Esophagus (tissue), 2 donors: ENCODE measurements around the gene SLC9A2. TPM values are rescaled to one million over a fixed set of nuclear protein-coding genes. Genes with fewer than 3 reads are reported as not detected.

Experiments used
- H3K27ac ChIP-seq, 2 donors: one replicate each; pipeline ENCODE4 v1.5.1; 2013; ENCODE audit warnings: low read depth in 2 of 2, mild to moderate bottlenecking in 2 of 2, inconsistent platforms in 1 of 2, low read length in 1 of 2, moderate library complexity in 1 of 2
- H3K27me3 ChIP-seq, 2 donors: one replicate each; pipeline ENCODE4 v1.6.1; 2013; ENCODE audit warnings: low read length in 2 of 2, control low read depth in 1 of 2, mild to moderate bottlenecking in 1 of 2; ENCODE audit not compliant: insufficient read depth in 2 of 2, control insufficient read depth in 1 of 2
- H3K36me3 ChIP-seq, 2 donors: one replicate each; pipeline ENCODE4 v1.6.1; 2013; ENCODE audit warnings: low read length in 1 of 2; ENCODE audit not compliant: control insufficient read depth in 2 of 2, insufficient read depth in 2 of 2
- H3K4me1 ChIP-seq, 2 donors: one replicate each; pipeline ENCODE4 v1.6.1; 2013; ENCODE audit warnings: low read length in 1 of 2; ENCODE audit not compliant: control insufficient read depth in 2 of 2, insufficient read depth in 2 of 2
- H3K4me3 ChIP-seq, 2 donors: one replicate each; pipeline ENCODE4 v1.5.1; 2013; ENCODE audit warnings: low read length in 2 of 2, mild to moderate bottlenecking in 2 of 2, low read depth in 1 of 2, moderate library complexity in 1 of 2
- H3K9me3 ChIP-seq, 2 donors: one replicate each; pipeline ENCODE4 v1.6.1; 2013; ENCODE audit warnings: mild to moderate bottlenecking in 2 of 2, low read depth in 1 of 2, low read length in 1 of 2, moderate library complexity in 1 of 2; ENCODE audit not compliant: control insufficient read depth in 2 of 2, insufficient read depth in 1 of 2
- WGBS, 2 donors: extraction: QIAGEN DNeasy Blood & Tissue Kit; methylation state at CpG; one replicate each; pipeline ENCODE4 v1.1.7; 2013; 5-methylcytosine and 5-hydroxymethylcytosine counted together
- polyA plus RNA-seq, 2 donors: library from polyadenylated mRNA; stranded (reverse); fragments of 200-250 nt; gene quantifications; one replicate each; pipeline ENCODE4 v1.2.3, GENCODE V29; 2013
- donor health status: healthy with polysubstance abuse.
- donor health status: Bipolar disorder and iron deficiency.

Gene SLC9A2
- polyA plus RNA-seq, 2 donors: 0.06 to 0.12 TPM

GRCh38 chr2:102664471-102664909, 45.1 kb downstream of the SLC9A2 start:
- Histone ChIP-seq H3K27ac (no peak overlapping the region), H3K4me3 (no peak overlapping the region), H3K27me3 (no peaks in the 10 kb centered on the region), H3K36me3 (no peaks in the 10 kb centered on the region), H3K9me3 (no peaks in the 10 kb centered on the region), H3K4me1 (no peaks in the 10 kb centered on the region)
- 46 to 66% methylated on average over 2 of the region's 2 CpGs for WGBS, 2 donors

- Histone ChIP-seq H3K27ac (no peak overlapping the region), H3K4me1 (no peaks in the 10 kb centered on the region), H3K4me3 (no peak overlapping the region), H3K36me3 (no peaks in the 10 kb centered on the region), H3K9me3 (no peaks in the 10 kb centered on the region), H3K27me3 (no peaks in the 10 kb centered on the region)
- WGBS, 2 donors: 83 to 91% methylated on average over 2 of the region's 2 CpGs
Observed at GRCh38 chr2:102667072-102667471, 47.7 kb downstream of the SLC9A2 start.

- no peaks in the 10 kb centered on the region for H3K36me3 ChIP-seq
- H3K9me3 ChIP-seq: no peaks in the 10 kb centered on the region
- H3K4me3 ChIP-seq: no peak overlapping the region
- no peaks in the 10 kb centered on the region for H3K27me3 ChIP-seq
- H3K27ac ChIP-seq: no peak overlapping the region
- no peaks in the 10 kb centered on the region for H3K4me1 ChIP-seq
- WGBS, 2 donors: 88 to 90% methylated on average over 4 of the region's 4 CpGs
Observed at GRCh38 chr2:102668171-102668570, 48.8 kb downstream of the SLC9A2 start.

- Histone ChIP-seq H3K36me3 (no peaks in the 10 kb centered on the region), H3K9me3 (no peaks in the 10 kb centered on the region), H3K4me3 (no peak overlapping the region), H3K27me3 (no peaks in the 10 kb centered on the region), H3K4me1 (no peaks in the 10 kb centered on the region), H3K27ac (no peak overlapping the region)
- 65 to 85% methylated on average over 1 of the region's 1 CpG for WGBS, 2 donors
Observed at GRCh38 chr2:102669401-102669800, 50.0 kb downstream of the SLC9A2 start.

- 69 to 72% methylated on average over 4 of the region's 4 CpGs for WGBS, 2 donors
- no peak overlapping the region for H3K4me3 ChIP-seq
- no peaks in the 10 kb centered on the region for H3K4me1 ChIP-seq
- H3K27me3 ChIP-seq: no peaks in the 10 kb centered on the region
- no peaks in the 10 kb centered on the region for H3K36me3 ChIP-seq
- no peaks in the 10 kb centered on the region for H3K9me3 ChIP-seq
- H3K27ac ChIP-seq: no peak overlapping the region
Observed at GRCh38 chr2:102672107-102672776, 52.9 kb downstream of the SLC9A2 start.

- 86 to 88% methylated on average over 2 of the region's 2 CpGs for WGBS, 2 donors
- Histone ChIP-seq H3K36me3 (no peaks in the 10 kb centered on the region), H3K4me1 (no peaks in the 10 kb centered on the region), H3K27me3 (no peaks in the 10 kb centered on the region), H3K9me3 (no peaks in the 10 kb centered on the region), H3K4me3 (no peak overlapping the region), H3K27ac (no peak overlapping the region)
Observed at GRCh38 chr2:102674370-102674769, 55.0 kb downstream of the SLC9A2 start.

GRCh38 chr2:102674836-102675235, 55.5 kb downstream of the SLC9A2 start:
- 81 to 82% methylated on average over 4 of the region's 4 CpGs for WGBS, 2 donors

GRCh38 chr2:102677244-102678215, 58.2 kb downstream of the SLC9A2 start:
- H3K27ac ChIP-seq: no peak overlapping the region
- no peaks in the 10 kb centered on the region for H3K27me3 ChIP-seq
- no peak overlapping the region for H3K4me3 ChIP-seq
- no peaks in the 10 kb centered on the region for H3K9me3 ChIP-seq
- H3K4me1 ChIP-seq: no peaks in the 10 kb centered on the region
- H3K36me3 ChIP-seq: no peaks in the 10 kb centered on the region
- 75 to 81% methylated on average over 4 of the region's 4 CpGs for whole genome bisulfite sequencing, 2 donors

More at GRCh38 chr2:102674836-102675235, 55.5 kb downstream of the SLC9A2 start:
- Histone ChIP-seq H3K27ac (no peak overlapping the region), H3K4me3 (no peak overlapping the region), H3K36me3 (no peaks in the 10 kb centered on the region), H3K4me1 (no peaks in the 10 kb centered on the region), H3K9me3 (no peaks in the 10 kb centered on the region), H3K27me3 (no peaks in the 10 kb centered on the region)

GRCh38 chr2:102678442-102678841, 59.1 kb downstream of the SLC9A2 start:
- no peaks in the 10 kb centered on the region for H3K36me3 ChIP-seq
- no peaks in the 10 kb centered on the region for H3K27me3 ChIP-seq
- H3K4me1 ChIP-seq: no peaks in the 10 kb centered on the region
- H3K27ac ChIP-seq: no peak overlapping the region
- no peaks in the 10 kb centered on the region for H3K9me3 ChIP-seq
- no peak overlapping the region for H3K4me3 ChIP-seq
- 80 to 88% methylated on average over 5 of the region's 5 CpGs for WGBS, 2 donors
